GM19328 (cell line): ENCODE data around the gene FMC1.
"Not testable (repeated sequence)": the region's sequence is repeated elsewhere in the genome, so short reads cannot be mapped to it uniquely, and the experiment has no call there.

Source experiments
- ATAC-seq: cut with Tn5 transposase; IDR thresholded peaks from one replicate; pipeline ENCODE4 v1.9.1; 2021; ENCODE audit warnings: mild to moderate bottlenecking, moderate library complexity; ENCODE audit not compliant: unreplicated experiment

FMC1 gene, protein sequence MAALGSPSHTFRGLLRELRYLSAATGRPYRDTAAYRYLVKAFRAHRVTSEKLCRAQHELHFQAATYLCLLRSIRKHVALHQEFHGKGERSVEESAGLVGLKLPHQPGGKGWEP

DNA sequence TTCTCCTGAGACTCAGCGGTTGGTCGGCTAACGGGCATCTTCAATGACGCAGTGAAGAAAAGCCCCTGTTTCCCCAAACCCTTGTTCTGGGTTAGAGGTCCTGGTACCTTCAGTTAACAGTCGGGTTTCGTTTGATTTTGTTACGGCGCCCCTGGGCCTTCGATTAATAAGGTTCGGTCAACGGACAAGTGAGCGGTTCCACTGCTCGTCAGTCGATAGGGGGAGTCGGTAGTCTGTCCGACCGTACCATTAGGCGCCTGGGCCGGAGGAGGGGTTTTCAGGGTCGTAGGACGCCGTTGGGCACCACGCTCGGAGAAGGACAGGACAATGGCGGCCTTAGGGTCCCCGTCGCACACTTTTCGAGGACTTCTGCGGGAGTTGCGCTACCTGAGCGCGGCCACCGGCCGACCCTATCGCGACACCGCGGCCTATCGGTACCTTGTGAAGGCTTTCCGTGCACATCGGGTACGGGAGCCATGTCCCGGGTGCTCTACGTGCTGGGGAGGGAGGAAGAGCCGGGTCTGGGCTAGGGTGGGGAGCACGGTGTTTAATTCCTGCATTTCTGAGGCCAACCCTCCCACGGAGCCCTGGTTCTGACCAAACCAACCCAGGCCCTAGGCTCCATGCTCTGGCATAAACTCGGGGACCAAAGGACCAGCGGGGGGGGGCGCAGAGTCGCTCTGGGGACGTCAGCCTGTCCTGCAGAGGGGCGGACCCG lies at the start of gene FMC1:
Gene FMC1, plus strand, starts transcription at position 280 of the 718 bp plus-strand sequence. Its CDS starts 48 bp downstream, at position 328.
- peak; percentile 45 for ATAC-seq

- no peak for ATAC-seq
Measured at GRCh38 chr7:139292821-139293220, 48.3 kb upstream of the FMC1 start.

DNA sequence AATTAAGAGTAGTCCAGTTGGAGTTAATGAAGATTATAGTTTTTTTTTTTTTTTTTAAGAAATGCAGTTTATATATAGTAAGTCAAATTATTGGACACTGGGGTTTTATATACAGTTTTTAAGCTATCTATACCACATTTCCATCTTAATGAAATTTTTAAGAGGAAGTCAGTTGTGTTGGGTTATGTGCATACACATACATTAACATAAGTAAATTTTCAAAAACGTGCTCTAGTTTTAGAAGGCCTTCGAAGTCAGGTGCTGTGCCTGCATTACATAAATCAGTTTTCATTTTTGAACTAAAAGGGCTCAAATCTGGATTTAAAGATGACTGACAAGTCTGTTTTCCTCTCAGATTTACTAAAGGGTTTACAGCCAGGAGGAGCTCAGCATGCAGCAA lies 47.6 kb upstream of the FMC1 start:
- no peak for ATAC-seq

GRCh38 chr7:139294241-139294640 lies 46.9 kb upstream of the FMC1 start:
- ATAC-seq = no peak

GRCh38 chr7:139294951-139295575 lies 46.1 kb upstream of the FMC1 start:
- no peak for ATAC-seq

GRCh38 chr7:139297795-139298194 lies 43.3 kb upstream of the FMC1 start:
- ATAC-seq = no peak

DNA sequence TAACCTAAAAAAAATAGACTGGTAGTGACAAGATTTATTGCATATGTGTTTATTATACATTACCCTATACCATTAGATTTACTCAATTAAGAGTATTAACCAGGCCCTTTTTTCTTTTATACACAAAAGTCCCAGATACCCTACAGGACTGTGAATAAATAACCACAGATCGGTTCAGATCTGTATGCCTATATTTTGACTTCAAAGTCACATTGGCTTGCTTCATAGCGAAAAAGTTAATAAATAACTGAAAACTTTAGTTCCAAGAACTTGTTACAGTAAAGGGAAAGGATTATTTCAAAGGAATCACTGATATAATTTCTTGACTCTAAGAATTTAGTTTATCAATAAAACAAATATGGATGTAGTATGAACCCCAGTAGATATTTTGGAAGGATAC lies 41.8 kb upstream of the FMC1 start:
- ATAC-seq = no peak

GRCh38 chr7:139300390-139300789 lies 40.7 kb upstream of the FMC1 start:
- no peak for ATAC-seq

DNA sequence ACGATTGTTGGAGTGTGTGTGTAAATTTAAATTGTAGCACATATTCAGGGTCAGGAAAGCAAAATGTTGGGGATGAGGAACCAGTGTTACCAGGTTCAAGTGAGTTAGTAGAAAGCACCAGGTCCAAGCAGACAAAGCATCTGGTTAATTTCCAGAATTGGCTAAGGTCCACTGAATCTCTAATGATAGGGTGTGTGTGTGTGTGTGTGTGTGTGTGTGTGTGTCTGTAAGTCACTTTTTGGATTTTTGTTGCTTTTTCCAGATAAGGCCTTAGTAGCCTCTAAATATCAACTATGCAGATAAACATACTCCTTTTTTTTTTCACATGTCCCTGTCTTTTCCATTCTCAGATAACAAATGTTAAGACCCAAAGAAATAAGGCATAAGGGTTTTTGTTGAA lies 36.6 kb upstream of the FMC1 start:
- no peak for ATAC-seq

- no peak for ATAC-seq
Measured at GRCh38 chr7:139317939-139318505, 23.1 kb upstream of the FMC1 start.

DNA sequence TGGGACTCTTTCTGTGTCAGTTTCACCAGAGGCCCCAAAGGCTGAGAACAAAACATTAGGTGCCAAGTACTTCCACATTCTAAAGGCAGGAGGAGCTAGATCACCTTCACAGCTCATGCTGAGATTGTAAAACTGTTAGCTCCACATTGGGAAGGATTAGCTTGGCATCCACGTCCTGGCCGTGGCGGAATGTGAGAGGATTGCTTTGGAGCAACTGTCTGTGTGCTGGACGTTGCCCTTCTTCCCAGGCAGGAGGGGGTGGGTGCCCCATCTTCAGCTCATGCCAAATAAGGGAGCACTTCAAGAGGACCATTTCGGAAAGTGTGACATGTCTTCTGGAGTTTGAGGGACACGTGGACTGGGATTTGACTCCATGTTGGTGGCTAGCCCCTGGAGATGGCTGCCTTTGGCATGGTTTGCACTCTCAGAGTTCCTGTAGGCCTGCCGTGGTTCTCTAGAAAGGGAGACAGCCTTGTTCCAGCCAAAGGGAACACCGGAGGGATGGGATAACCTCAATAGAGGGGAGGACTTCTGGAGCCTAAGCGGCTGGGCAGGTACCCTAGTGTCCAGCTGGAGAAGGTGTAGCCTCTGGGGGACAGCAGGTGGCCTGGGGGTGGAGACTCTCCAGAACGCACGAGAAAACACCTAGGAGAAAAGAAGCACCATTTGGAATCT lies 19.9 kb upstream of the FMC1 start:
- ATAC-seq = no peak

GRCh38 chr7:139324709-139325108 lies 16.4 kb upstream of the FMC1 start:
- ATAC-seq = not testable (repeated sequence)

DNA sequence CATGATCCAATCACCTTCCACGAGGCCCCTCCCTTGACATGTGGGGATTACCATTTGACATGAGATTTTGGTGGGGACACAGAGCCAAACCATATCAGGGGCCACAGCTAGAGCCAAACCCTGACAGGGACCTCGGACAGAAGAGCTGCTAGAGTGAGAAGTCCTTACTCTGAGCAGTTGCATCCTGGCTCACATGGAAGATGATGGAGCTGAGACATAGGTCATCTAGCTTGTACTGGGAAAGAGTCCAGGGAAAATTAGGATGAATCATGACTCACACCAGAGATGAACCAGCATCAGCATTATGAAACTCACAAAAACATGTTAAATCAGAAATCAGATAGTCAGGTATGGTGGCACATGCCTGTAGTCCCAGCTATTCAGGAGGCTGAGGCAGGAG lies 12.8 kb upstream of the FMC1 start:
- no peak for ATAC-seq

DNA sequence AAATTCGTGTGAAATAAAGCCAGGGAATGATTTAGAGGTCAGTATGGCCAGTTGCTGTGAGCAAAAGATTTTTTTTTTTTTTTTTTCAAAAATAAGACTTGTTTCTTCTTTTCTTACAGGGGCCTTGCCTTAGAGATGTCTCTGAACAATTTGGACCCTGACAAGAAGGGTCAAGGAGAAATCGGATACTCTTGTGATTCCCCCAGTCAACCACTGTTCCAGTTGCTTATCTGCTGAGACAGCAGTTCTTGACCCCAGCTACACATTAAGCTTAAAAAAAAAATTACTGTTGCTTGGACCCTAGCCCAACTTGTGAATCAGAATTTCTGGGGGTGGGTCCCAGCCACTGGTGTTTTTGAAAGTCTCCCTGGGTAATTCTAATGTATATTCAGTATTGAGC lies 12.0 kb upstream of the FMC1 start:
- ATAC-seq = no peak

DNA sequence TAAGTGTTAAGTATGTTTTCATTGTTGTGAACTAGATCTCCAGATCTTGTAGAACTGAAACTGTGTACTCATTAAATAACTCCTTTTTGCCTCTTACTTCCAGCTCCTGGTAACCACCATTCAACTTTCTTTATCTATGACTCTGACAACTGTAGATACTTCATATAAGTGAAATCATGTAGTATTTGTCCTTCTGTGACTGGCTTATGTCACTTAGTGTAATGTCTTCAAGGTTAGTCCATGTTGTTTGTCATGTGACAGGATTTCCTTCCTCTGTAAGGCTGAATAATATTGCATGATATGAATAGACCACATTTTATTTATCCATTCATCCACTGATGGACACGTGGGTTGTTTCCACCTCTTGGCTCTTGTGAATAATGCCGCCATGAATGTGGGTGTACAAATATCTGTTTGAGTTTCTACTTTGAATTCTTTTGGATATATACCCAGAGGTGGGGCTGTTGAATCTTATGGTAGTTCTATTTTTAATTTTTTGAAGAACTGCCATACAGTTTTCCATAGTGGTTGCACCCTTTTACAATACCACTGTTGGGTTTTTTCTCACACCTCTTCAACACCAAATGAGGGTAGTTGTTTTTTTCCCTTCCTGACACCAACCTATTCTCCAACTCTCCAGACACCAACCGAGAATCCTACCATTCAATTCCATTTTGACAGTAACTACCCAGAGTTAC lies 10.7 kb upstream of the FMC1 start:
- ATAC-seq = no peak

- no peak for ATAC-seq
Measured at GRCh38 chr7:139332697-139333359, 8.3 kb upstream of the FMC1 start.

- not testable (repeated sequence) for ATAC-seq
Measured at GRCh38 chr7:139333443-139333842, 7.7 kb upstream of the FMC1 start.

DNA sequence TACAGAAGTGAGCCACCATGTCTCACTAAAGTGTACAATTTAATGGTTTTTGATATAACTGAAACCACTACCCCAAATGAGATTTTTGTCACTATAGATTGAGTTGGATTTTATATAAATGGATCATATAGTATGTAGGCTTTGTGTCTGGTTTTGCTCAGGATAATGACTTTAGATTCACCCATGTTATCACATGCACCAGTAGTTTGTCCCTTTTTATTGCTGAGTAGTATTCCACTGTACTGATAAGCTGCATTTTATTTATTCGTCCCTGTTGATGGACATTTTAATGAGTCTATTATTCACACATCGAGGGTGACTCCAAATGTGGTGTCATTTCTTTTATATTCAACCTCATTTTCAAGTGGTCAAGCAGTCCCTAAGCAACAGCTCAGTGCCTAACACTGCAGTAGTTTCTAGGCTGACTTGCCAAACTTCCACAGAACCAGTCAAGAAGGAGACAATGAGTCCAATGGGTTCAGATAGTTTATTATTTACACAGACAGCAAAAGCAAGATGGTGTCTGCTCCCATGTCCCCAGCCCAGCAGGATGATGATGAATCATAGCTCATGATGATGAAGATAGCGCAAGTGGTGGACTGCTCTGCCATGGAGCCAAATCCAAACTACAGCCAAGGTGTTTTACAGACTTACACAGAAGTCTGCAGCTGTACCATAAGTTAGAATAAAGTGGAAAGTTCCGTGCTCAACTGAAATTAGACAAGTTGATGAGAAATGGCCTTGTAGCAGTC lies 6.6 kb upstream of the FMC1 start:
- ATAC-seq = no peak

GRCh38 chr7:139339025-139339424 lies 2.1 kb upstream of the FMC1 start:
- ATAC-seq = no peak

DNA sequence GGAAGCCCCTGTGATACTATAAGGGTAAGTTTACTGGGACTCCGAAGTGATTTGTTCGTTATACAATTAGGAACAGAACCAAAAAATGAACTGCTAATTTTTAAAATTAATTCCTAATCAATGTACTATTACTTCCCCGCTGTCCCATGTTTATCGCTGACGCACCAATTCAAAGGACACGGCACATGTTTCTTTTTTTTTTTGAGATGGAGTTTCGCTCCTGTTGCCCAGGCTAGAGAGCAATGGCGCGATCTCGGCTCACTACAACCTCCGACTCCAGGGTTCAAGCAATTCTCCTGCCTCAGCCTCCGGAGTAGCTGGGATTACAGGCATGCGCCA lies 1.5 kb upstream of the FMC1 start:
- no peak for ATAC-seq
